Mucosa of gallbladder (tissue), 1 donor: ENCODE results near the gene ACAD11. TPM values are rescaled to one million over a fixed set of nuclear protein-coding genes. Genes with fewer than 3 reads are reported as not detected.

ENCODE experiments used
- DNase-seq: peaks from one replicate; pipeline ENCODE4 v3.0.0-alpha.2; 2020; ENCODE audit warnings: low spot score
- total RNA-seq: library from RNA; stranded (reverse); gene quantifications from one replicate; pipeline ENCODE4 v1.2.1, GENCODE V29; 2021
- donor health status: DM: no; HTN: no; CAD: no.

ACAD11 gene, protein sequence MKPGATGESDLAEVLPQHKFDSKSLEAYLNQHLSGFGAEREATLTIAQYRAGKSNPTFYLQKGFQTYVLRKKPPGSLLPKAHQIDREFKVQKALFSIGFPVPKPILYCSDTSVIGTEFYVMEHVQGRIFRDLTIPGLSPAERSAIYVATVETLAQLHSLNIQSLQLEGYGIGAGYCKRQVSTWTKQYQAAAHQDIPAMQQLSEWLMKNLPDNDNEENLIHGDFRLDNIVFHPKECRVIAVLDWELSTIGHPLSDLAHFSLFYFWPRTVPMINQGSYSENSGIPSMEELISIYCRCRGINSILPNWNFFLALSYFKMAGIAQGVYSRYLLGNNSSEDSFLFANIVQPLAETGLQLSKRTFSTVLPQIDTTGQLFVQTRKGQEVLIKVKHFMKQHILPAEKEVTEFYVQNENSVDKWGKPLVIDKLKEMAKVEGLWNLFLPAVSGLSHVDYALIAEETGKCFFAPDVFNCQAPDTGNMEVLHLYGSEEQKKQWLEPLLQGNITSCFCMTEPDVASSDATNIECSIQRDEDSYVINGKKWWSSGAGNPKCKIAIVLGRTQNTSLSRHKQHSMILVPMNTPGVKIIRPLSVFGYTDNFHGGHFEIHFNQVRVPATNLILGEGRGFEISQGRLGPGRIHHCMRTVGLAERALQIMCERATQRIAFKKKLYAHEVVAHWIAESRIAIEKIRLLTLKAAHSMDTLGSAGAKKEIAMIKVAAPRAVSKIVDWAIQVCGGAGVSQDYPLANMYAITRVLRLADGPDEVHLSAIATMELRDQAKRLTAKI
- total RNA-seq, result 29.9 TPM

DNA sequence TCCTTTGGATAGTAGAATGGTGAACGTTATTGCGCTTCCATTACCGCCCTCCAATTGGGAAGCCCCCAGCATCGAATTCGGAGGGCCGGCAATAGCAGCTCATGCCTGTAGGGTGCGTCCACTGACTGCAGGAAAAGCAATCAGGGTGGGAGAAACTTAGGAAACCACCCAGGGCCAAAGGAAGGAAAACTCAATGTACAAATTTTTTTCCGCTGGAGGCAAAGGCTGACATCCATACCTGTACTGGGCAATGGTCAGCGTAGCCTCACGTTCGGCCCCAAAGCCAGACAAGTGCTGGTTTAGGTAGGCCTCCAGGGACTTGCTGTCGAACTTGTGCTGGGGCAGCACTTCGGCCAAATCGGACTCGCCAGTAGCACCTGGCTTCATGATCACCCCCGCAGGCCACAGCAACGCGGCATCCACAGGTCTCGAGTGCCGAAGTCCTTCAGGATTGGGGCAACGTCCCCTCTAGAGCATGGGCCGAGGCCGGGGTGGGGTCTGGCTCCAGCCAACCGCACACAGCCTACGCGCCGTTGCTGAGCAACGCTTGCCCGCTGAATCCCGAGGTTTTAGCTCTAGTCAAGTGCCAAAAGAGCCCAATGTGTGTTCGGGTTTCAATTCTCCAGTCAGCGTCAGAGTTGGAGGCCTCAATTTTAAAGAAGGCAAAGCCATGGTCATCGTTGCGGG is at the start of gene ACAD11:
Gene ACAD11 (minus strand): TSS at position 445 of the 687 bp plus-strand sequence. CDS start 58 bp downstream, at position 387.
- DNase-seq, result peak; percentile 63

DNA sequence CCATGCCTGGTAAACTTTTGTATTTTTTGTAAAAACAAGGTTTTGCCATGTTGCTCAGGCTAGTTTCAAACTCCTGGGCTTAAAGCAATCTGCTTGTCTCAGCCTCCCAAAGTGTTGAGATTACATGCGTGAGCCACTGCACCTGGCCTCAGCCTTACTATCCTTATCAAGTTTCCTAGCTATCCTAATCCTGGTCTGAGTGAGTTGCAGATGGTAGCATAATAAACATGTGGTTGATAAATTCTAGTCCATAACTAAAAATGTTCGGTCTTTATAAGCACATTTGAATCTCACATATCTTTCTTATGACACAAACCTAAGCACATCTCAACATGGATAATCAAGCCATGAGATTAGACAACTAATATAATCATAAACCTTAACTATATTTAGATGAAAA is 44.1 kb upstream of the ACAD11 start:
- no peak for DNase-seq

DNA sequence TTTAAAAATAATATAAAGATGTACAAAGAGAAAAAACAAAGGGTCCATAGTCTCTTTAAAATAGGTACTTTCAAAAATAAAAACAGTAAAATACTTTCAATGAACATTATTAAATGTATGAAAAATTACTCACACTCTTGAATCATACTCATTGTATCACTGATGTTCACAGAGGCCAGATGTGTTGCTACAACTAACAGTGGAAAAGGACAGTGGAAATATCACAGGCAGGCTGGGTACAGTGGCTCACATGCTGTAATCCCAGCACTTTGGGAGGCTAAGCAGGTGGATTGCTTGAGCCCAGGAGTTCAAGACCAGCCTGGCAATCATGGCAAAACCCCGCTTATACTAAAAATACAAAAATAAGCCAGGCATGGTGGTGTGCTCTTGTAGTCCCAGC is 35.8 kb upstream of the ACAD11 start:
- no peak for DNase-seq

DNA sequence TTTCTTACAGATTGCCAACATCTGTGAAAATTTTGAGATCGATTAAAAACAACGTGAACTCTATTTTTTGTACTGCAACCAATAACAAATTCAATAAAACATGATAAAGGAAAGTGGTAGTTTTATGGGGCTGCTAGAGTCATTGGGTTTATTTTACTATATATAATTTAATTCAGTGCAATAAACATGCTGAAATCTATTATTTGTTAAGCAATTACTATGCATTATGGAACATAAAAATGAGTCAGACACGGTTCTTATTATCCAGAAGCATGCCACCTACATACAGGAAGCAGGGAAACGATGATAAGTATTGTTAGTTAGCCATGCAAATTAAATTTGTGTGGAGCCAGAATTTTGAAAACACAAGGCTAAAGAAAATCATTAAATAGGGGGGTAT is 35.4 kb upstream of the ACAD11 start:
- no peak for DNase-seq

DNA sequence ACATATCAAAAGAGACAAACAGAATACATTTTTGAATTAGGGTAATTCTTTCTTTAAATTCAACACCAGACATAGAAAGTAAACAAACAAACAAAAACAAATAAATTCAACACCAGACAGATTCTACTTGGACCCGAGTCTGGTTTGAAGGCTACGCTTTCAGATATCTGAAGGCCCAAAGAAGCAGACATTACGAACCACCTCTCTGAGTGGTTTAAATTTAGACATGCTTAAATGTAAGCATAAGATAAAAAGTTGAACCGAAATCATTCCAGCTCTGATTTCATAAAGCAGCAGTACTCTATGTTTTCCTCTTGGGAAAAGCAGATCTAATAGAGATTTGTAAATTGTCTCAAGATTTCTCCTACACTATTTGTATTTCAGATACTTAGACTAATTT is 30.4 kb upstream of the ACAD11 start:
- DNase-seq, result no peak

DNA sequence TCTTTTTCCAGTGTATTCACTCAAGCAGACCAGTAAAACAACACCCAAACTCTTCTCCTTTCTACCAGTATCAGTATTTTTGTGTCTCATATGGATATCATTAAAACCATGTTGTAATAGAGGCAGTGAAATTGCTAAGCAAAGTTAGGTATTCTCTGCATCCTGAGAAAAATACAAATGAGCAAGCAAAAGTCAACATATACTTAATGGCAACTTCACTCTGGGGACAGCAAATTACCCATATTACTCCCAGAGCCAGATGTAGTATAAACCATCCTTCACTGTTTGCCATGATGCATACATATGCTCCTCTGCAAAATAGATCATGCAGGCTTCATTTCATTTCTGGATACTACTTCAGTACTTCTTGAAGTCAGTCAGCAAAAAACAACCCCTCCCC is 22.6 kb upstream of the ACAD11 start:
- DNase-seq, result no peak

DNA sequence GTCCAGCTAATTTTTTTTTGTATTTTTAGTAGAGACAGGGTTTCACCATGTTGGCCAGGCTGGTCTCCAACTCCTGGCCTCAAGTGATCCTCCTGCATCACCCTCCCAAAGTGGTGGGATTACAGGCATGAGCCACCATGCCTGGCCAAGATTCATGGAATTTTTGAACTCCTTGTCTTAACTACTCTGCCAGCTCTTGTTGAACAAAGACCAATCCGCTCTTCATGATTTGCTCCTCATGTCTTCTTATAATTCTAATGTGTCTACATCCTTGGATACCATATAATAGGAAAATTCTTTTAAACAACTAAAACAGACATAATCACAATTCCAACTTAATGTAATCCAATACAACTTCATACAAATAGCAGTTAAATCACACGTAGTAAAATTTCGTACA is 21.8 kb upstream of the ACAD11 start:
- no peak for DNase-seq

DNA sequence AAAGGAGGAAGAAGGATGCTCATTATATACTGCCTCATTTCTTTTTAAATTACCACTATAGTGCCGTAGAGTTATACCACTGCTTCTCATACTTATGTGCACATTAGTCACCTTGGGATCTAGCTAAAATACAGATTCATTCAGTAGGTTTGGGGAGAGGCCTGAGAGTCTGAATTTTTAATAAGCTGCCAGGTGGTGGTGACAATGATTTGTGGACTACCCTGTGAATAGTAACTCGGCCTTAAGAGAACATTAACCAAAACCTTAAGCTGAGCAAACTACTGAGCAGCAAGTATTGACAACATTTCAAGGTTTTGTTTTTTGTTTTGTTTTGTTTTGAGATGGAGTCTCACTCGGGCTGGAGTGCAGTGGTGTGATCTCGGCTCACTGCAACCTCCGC is 20.3 kb upstream of the ACAD11 start:
- no peak for DNase-seq

DNA sequence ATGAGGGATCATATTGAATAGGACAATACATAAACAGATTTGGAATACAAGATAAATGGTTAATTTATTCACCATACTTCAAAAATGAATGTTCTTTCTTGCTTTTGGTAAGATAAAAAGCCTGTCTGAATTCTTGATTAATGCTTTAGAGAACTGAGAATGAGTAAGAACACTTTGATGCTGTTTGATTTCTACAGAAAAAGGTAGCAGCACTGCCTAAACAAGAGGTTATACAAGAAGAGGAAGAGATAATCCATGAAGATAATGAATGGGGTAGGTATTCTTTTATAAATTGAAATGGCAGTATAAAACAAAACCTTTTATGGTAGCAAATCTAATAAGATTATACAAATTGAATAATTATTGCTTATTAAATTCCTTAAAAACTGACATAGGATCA is 15.8 kb upstream of the ACAD11 start:
- no peak for DNase-seq

DNA sequence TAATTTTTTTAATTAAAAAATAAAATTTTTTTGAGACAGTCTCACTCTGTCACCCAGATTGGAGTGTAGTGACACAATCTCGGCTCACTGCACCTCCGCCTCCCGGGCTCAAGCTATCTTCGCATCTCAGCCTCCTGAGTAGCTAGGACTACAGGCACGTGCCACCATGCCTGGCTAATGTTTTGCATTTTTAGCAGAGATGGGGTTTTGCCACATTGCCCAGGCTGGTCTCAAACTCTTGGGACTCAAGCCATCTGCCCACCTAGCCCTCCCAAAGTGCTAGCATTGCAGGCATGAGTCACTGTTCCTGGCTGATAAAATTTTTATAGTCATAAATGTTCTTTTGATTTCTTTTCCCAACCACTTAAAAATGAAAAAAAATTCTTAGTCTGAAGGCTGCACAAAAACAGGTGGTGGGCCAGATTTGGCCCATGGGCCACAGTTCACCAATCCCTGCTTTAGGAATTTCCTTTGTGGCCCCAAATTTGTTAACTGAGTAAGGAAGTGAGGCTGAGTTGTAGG is 9.7 kb upstream of the ACAD11 start:
- no peak for DNase-seq

DNA sequence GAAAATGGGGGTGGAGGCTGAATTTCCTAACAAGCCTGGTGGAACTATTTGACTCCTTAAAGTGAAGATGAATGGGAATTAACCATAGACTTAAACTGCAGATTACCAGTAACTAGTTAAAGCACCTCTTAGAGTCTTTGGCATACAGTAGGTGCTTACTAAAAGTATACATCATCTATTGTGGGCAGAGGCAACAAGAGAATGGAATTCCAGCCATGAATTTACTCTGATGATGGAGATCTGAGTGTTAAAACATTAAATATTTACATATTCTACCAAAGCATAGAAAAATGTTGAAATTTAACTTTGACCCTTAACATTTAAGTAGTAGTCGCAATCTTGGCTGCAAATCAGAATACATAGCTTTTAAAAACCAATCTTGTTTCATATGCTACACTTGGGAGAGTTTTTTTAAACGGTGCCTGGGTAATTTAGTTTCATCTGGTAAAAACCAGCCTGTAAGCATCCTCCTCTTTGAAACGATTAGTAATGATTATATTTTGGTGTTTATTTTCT is 5.7 kb upstream of the ACAD11 start:
- no peak for DNase-seq

DNA sequence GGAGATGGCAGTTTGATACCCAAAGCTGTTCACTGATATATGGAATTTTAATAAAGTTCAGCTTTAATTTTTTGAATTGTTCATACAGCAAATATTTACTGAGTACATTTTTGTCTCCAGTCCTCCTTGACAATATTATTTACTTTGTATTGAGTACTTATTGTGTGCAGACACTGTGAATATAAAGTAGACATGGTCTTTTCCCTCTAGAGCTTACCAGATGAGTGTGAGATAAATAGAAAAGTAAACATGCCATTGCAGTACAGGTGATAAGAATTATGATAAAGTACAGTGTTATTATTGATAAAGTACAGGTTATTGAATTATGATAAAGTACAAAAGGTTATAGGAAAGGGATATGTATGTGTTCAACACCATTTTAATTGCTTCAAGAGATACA is 2.6 kb upstream of the ACAD11 start:
- no peak for DNase-seq

DNA sequence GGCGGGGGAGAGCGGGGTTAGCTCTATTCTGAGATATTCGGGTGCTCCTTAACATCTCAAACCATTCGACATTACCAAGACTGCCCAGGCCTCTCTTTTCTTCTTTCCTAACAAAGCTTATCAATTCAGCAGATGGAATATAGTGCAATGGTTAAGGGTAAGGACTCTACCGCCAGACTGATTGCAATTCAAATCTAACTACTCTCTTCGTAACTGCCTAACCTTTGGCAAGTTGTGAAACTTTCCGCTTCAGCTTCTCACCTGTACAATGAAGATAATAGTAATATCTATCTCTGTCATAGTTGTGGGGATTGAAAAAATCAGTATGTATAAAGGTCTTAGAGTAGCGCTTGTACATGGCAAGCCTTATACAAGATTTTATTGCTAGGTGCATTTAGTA is 1.5 kb upstream of the ACAD11 start:
- DNase-seq, result no peak

DNA sequence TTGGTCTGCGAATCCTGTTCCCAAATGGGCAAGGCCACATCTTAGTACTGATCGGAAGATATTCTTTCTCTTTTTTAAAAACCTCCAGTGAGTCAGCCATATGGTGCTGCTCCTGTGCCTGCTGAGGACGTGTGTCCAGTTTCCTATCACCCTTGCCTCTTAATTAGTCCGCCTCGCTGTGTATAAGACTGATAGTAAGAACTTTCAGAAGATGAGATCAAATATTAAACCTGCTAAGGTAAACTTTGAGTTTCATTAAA is 1.1 kb upstream of the ACAD11 start:
- DNase-seq, result no peak

DNA sequence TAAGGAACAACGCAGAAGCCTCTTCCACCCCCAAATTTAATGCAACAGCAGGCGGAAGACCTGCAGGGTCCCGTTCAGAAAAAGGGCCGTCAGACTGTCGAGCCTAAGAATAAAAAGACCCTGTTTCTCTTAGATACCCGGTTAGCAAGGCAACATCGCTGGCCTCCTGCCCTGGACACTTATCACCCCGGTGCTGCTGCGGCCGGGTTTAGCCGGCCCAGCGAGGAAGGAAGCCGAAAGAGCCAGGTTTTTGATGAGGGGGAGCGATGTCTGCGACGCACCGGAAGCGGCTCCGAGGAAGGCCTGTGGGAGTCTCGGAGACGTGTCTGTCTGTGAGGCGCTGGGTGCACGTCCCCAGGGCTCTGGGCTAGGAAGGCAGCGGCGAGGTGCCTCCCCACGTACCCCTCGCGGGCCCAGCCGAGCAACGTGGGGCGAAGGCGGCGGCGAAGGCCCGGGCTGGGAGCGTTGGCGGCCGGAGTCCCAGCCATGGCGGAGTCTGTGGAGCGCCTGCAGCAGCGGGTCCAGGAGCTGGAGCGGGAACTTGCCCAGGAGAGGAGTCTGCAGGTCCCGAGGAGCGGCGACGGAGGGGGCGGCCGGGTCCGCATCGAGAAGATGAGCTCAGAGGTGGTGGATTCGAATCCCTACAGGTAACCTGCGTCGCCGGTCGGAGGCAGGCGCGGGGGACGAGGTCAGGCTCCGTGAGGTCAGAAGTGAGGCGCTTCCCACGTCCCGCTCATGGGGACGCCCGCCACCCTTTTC is 622 bp upstream of the ACAD11 start, which contains the start of gene UBA5:
Gene UBA5 (plus strand): TSS at position 278 of the 759 bp plus-strand sequence. CDS start 209 bp downstream, at position 487.
- DNase-seq, result peak; percentile 55

DNA sequence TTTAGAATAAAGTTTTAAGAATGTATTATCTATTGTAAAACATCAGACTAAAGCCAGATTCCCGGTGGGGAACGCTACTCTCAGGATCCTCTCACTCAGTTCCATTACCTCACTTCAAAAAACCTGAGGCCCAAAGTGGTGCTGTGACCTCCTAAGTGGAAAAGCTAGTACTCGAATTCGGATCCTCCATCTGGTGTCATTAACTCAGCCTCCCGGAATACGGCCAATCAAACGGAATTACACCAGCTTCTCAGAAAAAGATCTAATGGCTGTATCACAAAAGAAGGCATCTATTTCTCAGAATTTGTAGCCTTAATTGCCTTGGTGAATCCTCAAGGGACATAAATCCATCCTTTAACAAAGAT is 627 bp downstream of the ACAD11 start:
- no peak for DNase-seq

DNA sequence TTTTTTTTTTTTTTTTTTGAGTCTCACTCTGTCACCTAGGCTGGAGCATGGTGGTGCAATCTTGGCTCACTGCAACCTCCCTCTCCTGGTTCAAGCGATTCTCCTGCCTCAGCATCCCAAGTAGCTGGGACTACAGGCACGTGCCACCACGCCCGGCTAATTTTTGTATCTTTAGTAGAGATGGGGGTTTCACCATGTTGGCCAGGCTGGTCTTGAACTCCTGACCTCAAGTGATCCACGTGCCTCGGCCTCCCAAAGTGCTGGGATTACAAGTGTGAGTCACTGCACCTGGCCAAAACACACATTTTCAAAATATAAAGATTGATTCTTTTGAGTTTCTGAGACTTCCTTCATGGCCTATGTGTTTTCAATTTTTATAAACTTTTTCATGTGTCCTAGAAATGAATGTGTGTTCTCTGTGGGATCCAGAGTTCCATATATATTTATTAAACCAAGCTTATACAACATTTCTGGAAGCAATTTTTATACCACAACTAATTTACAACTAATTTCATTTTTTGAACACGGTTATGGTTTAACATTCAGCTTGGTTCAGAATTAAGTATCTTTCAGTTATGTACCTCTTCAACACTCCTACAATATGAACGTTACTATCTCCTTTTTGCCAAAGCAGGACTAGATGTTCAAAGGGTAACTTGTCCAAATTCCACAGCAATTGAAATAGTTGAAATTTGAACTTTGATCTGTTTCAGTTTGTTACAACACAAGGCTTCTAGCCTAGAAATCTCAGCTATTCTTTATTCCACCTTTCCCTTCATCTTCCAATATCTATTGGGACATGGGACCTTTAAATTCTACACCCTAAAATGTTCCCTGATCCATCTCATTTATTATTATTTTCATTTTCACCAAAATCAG is 1.5 kb downstream of the ACAD11 start:
- no peak for DNase-seq

DNA sequence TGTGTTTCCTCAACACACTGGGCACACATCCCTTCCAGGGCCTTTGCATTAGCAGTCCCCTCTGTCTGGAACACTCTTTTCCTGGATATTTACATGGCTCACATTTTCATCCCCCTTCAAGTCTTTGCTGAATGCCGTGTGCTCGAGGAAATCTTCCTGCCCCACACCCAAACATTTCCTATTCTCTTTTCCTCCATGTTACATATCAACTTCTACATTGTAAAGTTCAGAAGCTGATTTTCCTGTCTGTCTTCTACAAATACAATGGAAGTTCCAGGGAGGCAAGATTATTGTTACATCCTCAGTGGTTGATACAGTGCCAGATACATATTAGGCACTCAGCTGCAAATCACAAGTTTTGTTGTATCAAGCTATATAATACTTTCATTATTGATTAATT is 4.1 kb downstream of the ACAD11 start:
- DNase-seq, result no peak

DNA sequence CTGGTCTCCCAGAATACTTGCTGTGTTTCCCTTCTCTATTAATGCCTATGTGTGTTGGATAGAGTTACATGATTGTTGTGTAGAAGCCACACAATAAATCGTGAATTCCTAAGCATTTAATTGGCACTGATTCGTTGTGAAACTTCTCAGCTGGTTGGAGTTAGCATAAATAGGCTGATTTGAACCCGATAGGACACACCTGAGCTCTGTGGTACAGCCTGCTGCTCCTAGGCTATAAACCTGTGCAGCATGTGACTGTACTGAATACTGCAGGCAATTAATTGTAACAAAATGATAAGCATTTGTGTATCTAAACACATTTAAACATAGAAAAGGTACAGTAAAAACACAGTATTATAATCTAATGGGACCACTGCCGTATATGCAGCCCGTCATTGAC is 4.9 kb downstream of the ACAD11 start:
- DNase-seq, result no peak

DNA sequence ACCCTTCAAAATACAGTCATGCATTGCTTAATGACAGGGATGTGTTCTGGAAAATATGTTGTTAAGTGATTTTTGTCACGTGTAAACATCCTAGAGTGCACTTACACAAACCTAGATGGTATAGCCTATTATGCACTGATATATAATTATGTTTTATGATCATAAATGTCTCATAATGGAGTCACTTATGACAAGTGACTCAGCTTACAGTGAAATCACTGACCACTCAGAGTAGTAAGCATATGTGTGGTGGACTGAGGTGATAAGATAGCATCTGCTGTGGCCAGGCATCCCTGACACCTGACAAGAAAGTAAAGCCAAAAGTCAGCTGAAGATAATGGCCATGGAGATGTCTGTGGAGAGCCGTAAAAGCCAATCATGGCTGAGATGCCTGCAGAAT is 5.4 kb downstream of the ACAD11 start:
- DNase-seq, result no peak
